ENCODE measurements around the gene XKR7.

Gene XKR7

DNA sequence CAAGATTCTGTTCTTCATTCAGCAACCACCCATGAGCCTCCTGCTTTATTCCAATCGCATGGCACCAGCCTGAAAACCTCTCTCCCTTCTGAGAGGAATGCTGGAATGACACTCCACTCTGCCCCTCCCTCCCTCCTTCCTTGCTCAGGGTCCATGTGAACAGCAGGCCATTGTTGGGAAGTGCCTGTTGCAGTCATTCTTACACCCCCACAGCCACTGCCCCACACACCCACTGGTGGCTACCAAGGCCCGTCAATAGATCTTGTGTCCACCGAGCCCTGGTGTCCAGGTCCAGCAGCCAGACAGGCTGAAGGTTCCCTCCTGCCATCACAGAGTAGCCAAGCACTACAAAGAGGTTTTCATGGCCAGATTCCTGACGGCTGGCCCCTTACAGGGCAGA, 22.6 kb upstream of the XKR7 start:
- FAIRE-seq = no peak

GRCh38 chr20:31945785-31946184, 22.2 kb upstream of the XKR7 start:
- FAIRE-seq = no peak

DNA sequence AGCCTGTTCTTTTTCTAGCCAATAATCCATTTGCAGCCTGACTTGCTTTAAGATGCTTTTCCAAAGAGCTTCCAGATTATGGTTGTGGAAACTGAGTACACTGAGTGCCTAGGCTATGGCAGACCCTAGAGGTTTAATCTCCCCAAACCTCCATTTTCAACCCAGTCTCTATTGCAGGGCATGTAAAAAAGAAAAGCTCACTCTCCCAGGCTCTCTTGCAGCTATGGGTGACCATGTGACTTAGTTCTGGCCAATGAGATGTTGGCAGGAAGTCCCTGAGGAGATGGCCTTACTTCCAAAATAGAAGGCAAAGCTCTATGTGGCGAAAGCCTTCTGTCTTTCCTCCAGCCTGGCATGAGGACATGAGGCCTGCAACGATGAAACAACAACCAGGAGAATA, 19.9 kb upstream of the XKR7 start:
- FAIRE-seq = no peak

DNA sequence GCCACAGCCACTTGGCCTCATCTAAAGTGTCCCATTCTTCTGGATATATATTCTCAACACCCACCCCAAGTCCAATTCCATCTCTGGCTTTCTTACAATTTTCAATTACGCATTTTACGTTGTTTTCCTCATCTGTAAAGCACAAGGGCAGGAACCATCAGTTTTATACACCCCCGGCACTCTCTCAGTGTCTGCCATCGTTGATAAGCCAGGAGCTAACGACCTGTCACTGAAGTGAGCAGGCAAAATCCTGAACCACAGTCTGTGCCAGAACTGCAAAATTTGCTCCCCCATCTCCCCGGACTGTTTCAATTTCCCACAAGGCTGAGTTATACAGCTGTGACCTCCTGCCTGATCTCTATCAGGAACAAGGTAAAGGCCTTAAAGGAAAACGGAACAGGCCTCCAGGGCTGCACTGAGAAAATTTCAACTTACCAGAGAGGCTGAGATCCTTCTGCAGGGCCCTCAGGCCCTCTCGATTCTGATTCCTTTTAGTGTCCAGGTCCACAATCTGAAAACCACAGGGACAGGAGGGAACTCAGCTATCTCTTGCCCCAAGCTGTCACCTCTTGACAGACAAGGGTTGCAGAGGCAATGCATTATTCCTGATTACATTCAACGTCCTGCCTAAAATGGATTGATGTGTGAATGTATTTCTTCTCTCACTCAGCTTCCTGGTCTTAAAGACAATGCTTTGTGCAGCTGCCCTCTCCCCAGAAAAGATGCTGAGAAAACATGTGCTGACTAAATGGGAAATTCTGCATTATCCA, 17.9 kb upstream of the XKR7 start:
- no peak for FAIRE-seq

- FAIRE-seq = no peak
These were observed 16.8 kb upstream of the XKR7 start for GRCh38 chr20:31951203-31951529.

DNA sequence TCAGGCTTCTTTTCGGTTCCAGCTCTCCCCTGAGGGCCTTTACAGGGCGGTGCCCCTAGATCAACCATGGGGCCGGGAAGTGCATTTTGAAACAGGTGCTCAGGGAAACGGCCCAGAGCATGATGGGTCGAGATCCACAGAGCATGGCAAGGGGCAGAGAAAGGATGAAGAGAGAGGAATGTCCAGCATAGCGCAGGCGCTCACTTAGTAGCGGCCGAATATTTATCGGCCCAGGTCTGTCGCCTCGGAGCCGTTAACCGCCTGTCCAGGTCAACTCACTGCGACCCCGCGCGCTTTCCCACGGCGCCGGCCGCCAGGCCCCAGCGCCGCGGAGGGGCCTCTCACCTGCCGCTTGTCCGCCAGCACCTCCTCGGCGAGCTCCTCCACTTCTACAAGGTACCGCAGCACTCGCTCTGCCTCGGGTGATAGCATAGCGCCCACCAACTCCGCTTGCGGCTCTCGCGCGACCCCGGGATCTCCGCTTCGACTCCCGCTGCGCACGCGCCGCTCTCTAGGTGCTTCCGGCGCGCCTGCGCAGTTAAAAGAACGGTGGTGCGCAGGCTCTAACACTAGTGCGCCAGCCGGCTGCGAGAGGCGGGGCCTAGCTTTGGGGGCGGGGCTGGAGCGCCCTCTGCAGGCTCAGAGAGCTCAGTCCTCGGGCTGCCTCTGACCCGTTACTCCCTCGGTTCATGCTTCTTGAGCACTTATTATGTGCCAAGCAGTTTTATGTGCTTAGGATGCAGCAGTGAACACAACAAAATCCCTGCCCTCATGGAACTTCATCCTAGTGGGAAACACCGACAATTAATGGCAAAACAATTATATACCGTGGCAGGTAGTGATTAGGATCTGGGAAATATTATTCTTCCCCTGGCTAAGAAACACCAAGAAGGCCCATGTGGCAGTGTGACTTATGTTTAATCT, 16.2 kb upstream of the XKR7 start, which contains the start of gene PDRG1:
Gene PDRG1, minus strand, starts transcription at position 517 of the 924 bp plus-strand sequence. Its CDS starts 85 bp downstream, at position 432.
- no peak for FAIRE-seq

DNA sequence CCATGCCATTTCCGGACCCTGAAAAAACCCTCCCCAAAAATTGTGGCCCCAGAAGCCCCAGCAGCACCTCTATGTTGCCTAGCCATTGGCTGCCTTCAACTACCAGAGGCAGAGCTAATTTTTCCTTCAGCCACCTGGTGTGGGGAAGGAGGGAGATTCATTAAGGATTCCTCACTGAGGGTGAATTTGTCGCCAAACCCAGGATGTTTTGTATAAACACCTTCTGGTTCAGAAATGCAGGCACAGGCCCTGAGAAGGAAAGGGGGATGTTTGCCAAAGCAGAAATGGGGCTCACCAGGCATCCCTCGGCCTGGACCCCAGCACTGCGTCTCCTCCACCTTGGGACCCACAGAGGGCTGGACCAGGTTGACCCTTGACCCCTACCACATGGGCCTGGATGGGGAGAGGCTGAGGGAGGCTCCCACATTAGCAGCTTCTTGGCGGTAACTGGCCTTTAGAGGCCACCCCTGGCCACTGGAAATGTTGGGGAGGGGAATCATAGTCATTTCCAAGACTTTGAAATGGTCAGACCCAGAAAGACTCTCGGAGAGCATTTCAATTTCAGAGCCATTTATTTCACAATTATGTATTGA, 14.3 kb upstream of the XKR7 start:
- no peak for FAIRE-seq

GRCh38 chr20:31954500-31954899, 13.5 kb upstream of the XKR7 start:
- FAIRE-seq = no peak

GRCh38 chr20:31956556-31957526, 11.1 kb upstream of the XKR7 start:
- no peak for FAIRE-seq

DNA sequence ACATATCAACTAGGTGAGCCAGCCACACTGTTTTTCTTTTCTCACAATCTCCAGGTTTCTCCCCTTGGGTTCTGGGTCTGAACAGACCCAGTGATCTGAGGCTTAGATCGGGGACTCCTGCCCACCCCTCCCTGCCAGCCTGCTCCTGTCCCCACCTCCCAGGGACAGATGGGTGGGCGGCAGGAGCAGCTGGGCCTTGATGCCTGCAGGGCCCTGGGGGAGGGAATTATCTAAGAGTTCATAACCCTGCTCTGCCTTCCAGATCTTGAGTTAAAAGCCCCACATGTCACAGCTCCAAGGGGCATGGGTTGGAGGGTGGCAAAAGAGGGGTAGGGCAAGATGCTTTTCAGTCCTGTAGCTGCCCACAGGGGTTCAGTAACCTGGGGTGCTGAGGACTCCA, 5.2 kb upstream of the XKR7 start:
- FAIRE-seq = no peak

DNA sequence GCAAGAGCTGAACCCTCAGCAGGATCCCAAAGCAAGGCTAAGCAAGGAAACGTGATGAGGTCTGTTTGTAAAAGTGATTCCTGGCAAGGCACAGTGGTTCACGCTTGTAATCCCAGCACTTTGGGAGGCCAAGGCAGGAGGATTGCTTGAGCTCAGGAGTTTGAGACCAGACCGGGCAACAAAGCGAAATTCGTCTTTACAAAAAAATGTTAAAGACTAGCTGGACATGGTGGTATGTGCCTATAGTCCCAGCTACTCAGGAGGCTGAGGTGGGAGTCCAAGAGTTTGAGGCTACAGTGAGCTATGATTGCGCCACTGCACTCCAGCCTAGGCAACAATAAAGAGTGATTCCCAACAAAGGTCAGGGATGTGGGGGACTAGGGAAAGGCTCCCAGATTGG, 4.1 kb upstream of the XKR7 start:
- no peak for FAIRE-seq

GRCh38 chr20:31966991-31967655, 828 bp upstream of the XKR7 start:
- no peak for FAIRE-seq

- FAIRE-seq = no peak
These were observed 558 bp downstream of the XKR7 start for GRCh38 chr20:31968291-31969126.

DNA sequence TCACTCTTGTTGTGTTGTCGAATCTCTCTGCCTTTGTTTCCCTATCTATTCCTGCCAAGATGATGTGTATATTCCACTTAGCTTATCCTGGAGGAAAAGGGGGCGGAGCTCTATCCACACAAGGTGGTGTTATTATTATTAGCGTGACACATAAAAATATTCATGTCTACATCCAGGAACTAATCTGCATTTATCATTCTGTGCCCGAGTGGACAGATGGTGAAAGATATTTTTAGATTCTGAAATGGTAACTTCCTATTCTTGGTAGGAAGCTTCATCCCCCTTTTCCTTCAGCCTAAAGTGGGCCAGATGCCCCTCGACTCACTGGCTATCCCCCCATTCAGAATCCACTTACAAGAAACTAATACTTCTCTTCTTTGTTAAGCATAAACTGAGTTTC, 2.0 kb downstream of the XKR7 start:
- no peak for FAIRE-seq

- no peak for FAIRE-seq
These were observed 4.6 kb downstream of the XKR7 start for GRCh38 chr20:31972471-31973021.

DNA sequence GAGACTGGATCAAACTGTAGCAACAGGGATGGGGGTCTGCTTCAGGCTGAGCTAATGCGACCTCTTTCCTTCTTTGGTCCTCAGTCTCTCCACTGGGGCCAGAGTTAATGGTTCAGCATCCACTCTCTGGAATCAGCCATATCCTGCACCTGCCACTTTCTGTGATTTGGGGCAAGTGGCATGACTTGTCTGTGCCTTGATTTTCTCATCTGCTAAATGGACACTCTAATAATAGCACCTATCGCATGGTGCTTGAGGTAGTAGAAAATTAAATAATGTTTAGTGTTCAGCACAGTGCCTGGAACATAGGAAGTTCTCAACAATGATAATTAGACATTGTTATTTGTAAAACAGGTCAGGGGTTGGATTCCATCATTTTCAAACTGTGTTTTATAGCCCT, 6.3 kb downstream of the XKR7 start:
- no peak for FAIRE-seq

GRCh38 chr20:31974951-31975487, 7.1 kb downstream of the XKR7 start:
- FAIRE-seq = no peak

DNA sequence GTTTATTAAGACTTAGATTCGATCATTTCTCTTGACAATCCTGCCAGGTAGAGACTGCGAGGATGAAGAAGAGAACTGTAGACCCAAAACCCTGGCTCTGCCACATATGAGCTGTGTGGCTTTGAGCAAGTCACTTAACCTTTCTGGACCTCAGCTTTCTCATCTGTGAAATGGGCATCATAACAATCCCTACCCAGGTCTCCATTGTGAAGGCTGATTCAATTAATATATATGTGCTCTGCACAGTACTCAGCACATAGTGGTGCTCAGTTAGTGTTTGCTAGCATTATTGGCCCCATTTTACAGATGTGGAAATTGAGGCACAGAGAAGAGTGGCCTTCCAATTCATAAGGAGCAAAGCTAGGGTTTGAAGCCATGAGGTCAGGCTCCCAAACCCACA, 7.9 kb downstream of the XKR7 start:
- FAIRE-seq = no peak

- FAIRE-seq = no peak
These were observed 9.1 kb downstream of the XKR7 start for GRCh38 chr20:31977080-31977479.

DNA sequence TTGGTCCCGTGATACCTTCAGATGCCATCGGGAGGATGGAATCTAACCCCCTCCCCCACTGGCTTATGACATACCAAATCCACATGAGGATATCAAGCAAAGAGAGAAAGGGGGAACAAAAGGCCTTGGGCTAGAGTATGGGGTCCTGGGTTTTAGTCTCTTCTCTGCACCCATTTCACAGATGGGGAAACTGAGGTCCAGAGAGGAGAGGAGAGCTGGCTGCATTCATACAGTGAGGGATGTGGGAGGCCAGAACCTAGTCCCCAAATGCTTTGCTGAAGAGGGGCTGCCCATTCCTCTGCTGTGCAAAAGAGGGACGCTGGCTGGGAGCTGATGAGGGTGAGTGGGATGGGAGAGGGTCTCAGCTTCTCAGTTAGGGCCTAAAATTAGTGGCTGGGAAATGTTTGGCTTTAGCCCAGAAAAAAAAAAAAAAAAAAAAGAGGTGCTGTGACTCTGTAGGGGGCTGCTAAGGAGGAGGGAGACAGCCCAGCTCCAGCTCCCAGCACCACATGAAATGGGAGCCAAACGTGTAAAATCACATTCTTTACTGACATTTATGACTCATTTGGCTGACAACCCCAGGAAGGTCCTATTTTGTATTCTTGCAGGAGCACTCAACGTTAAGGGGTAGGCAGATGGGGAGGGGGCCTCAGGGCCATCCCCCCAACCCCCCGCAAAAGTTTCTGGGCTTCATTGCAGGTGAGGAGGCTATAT, 11.9 kb downstream of the XKR7 start:
- no peak for FAIRE-seq

Data from TTC549 (cell line).